A673 (cell line): ENCODE data around the gene BRAF.

ENCODE experiments used
- EZH2 ChIP-seq: fragments of 200-600 bp; sonication (generic); IDR thresholded peaks from 2 replicates; pipeline ENCODE4 v1.6.1; 2017; ENCODE audit warnings: borderline replicate concordance, low read depth, mild to moderate bottlenecking, mixed read lengths, antibody characterized with exemption, low read length; ENCODE audit not compliant: poor library complexity, severe bottlenecking
- TF ChIP-seq, protein P1 (sequence below): fragments of 300-800, 200-600 bp; sonication (generic); conservative IDR thresholded peaks from 2 replicates; pipeline ENCODE4 v1.5.1; 2017; ENCODE audit warnings: low read depth, mild to moderate bottlenecking, antibody characterized with exemption, low read length, moderate library complexity, mixed read lengths

DNA sequence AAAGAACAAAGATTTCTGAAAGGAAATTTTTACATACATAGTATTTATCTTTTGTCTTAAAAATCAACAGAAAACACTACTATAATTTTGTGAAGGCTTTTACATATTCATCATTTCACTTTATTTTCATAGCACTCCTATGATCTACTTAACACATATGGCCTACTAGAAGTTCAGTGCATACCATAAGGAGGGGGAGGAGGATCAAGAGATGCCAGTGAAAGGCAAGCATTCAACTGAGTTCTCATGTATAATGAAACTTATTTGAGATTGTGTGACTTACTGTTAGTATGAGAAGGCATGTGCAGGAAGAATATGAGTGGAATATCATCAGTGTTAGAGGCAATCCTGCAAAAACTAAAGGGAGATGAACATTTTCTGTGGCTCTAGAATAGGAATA, 10.6 kb downstream of the BRAF start:
- TF ChIP-seq, protein P1, sequence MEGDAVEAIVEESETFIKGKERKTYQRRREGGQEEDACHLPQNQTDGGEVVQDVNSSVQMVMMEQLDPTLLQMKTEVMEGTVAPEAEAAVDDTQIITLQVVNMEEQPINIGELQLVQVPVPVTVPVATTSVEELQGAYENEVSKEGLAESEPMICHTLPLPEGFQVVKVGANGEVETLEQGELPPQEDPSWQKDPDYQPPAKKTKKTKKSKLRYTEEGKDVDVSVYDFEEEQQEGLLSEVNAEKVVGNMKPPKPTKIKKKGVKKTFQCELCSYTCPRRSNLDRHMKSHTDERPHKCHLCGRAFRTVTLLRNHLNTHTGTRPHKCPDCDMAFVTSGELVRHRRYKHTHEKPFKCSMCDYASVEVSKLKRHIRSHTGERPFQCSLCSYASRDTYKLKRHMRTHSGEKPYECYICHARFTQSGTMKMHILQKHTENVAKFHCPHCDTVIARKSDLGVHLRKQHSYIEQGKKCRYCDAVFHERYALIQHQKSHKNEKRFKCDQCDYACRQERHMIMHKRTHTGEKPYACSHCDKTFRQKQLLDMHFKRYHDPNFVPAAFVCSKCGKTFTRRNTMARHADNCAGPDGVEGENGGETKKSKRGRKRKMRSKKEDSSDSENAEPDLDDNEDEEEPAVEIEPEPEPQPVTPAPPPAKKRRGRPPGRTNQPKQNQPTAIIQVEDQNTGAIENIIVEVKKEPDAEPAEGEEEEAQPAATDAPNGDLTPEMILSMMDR, result no peak
- no peak for TF ChIP-seq EZH2
